Right ventricle myocardium superior (tissue), 1 donor: ENCODE data around the gene ANKDD1B. TPM values are rescaled to one million over a fixed set of nuclear protein-coding genes. Genes with fewer than 3 reads are reported as not detected.

ENCODE experiments used
- ATAC-seq: fragments of 200-7000 bp; cut with Tn5 transposase; one replicate; pipeline ENCODE4 v1.9.1; 2020; ENCODE audit warnings: mild to moderate bottlenecking; ENCODE audit not compliant: poor library complexity
- DNase-seq: peaks from one replicate; pipeline ENCODE4 v3.0.0-alpha.2; 2020
- intact Hi-C: fragments of 100-400 bp; cut with DNase I; formaldehyde crosslinking; loops from one replicate; pipeline ENCODE4 v1.11.2; 2022
- total RNA-seq: library from RNA; stranded (reverse); fragmentation: NEBNext Ultra II Directional; extraction: Animal tissue kit (Norgen Biotek cat#: 25700); gene quantifications from one replicate; pipeline ENCODE4 v1.2.1, GENCODE V29; 2021
- donor health status: DM: no; HTN: yes; CAD: no; lungs with severe emphysema.

ANKDD1B gene
- total RNA-seq, 1 donor from 2014 or later, result not detected

GRCh38 chr5:75653521-75653920 is 42.3 kb downstream of the ANKDD1B start:
- intact Hi-C loops, result no loop called here
- ATAC-seq (no peak), DNase-seq (no peak)

- peak; percentile 86 for ATAC-seq
- DNase-seq, result peak; percentile 54
- intact Hi-C loops, result no loop called here
These were observed 43.5 kb downstream of the ANKDD1B start for GRCh38 chr5:75654693-75655295.

- DNase-seq, result peak; percentile 45
- intact Hi-C loops, result no loop called here
- peak; percentile 59 for ATAC-seq
These were observed 45.2 kb downstream of the ANKDD1B start for GRCh38 chr5:75656311-75657003.

GRCh38 chr5:75659791-75660450 is 48.7 kb downstream of the ANKDD1B start:
- intact Hi-C loops, result loop anchor here (10.0 kb wide), 1 partner anchor 325 kb away; the partner anchor contains the start of gene HMGCR
- ATAC-seq (no peak), DNase-seq (no peak)

GRCh38 chr5:75660678-75661465 is 49.6 kb downstream of the ANKDD1B start:
- peak; percentile 34 for ATAC-seq
- DNase-seq, result no peak
- intact Hi-C loops, result loop anchor here (10.0 kb wide), 1 partner anchor 326 kb away; the partner anchor contains the start of gene HMGCR

- ATAC-seq (no peak), DNase-seq (no peak)
- intact Hi-C loops, result loop anchor here (10.0 kb wide), 1 partner anchor 327 kb away; the partner anchor contains the start of gene HMGCR
These were observed 50.8 kb downstream of the ANKDD1B start for GRCh38 chr5:75662061-75662460.

GRCh38 chr5:75663579-75664284 is 52.5 kb downstream of the ANKDD1B start:
- intact Hi-C loops, result loop anchor here (10.0 kb wide), 1 partner anchor 329 kb away; the partner anchor contains the start of gene HMGCR
- no peak for DNase-seq
- ATAC-seq, result no peak

GRCh38 chr5:75664979-75665378 is 53.7 kb downstream of the ANKDD1B start:
- ATAC-seq (no peak), DNase-seq (no peak)
- intact Hi-C loops, result loop anchor here (10.0 kb wide), 1 partner anchor 330 kb away; the partner anchor contains the start of gene HMGCR

- DNase-seq, result no peak
- intact Hi-C loops, result loop anchor here (10.0 kb wide), 1 partner anchor 332 kb away; the partner anchor contains the start of gene HMGCR
- no peak for ATAC-seq
These were observed 55.5 kb downstream of the ANKDD1B start for GRCh38 chr5:75666801-75667200.

GRCh38 chr5:75667586-75667985 is 56.3 kb downstream of the ANKDD1B start:
- DNase-seq, result no peak
- no peak for ATAC-seq
- intact Hi-C loops, result loop anchor here (10.0 kb wide), 1 partner anchor 333 kb away; the partner anchor contains the start of gene HMGCR

- DNase-seq (no peak), ATAC-seq (peak; percentile 55)
- intact Hi-C loops, result loop anchor here (10.0 kb wide), 1 partner anchor 334 kb away; the partner anchor contains the start of gene HMGCR
These were observed 57.2 kb downstream of the ANKDD1B start for GRCh38 chr5:75668445-75668844.

- DNase-seq, result no peak
- intact Hi-C loops, result loop anchor here (10.0 kb wide), 1 partner anchor 334 kb away; the partner anchor contains the start of gene HMGCR
These were observed 57.9 kb downstream of the ANKDD1B start for GRCh38 chr5:75668977-75669689.

GRCh38 chr5:75670577-75670976 is 59.3 kb downstream of the ANKDD1B start:
- ATAC-seq (no peak), DNase-seq (no peak)
- intact Hi-C loops, result no loop called here

More at GRCh38 chr5:75668977-75669689, 57.9 kb downstream of the ANKDD1B start:
- ATAC-seq, result peak; percentile 77

GRCh38 chr5:75671506-75671905 is 60.3 kb downstream of the ANKDD1B start:
- DNase-seq (no peak), ATAC-seq (no peak)
- intact Hi-C loops, result no loop called here

- intact Hi-C loops, result no loop called here
- DNase-seq, result no peak
These were observed 61.4 kb downstream of the ANKDD1B start for GRCh38 chr5:75672616-75673015.

GRCh38 chr5:75675783-75676182 is 64.5 kb downstream of the ANKDD1B start:
- intact Hi-C loops, result no loop called here
- ATAC-seq, result no peak
- DNase-seq, result no peak

More at GRCh38 chr5:75672616-75673015, 61.4 kb downstream of the ANKDD1B start:
- ATAC-seq, result no peak

GRCh38 chr5:75677607-75678006 is 66.4 kb downstream of the ANKDD1B start:
- intact Hi-C loops, result no loop called here
- DNase-seq, result no peak
- ATAC-seq, result no peak
